ENCODE data around the gene TIMP1.

Gene TIMP1

DNA sequence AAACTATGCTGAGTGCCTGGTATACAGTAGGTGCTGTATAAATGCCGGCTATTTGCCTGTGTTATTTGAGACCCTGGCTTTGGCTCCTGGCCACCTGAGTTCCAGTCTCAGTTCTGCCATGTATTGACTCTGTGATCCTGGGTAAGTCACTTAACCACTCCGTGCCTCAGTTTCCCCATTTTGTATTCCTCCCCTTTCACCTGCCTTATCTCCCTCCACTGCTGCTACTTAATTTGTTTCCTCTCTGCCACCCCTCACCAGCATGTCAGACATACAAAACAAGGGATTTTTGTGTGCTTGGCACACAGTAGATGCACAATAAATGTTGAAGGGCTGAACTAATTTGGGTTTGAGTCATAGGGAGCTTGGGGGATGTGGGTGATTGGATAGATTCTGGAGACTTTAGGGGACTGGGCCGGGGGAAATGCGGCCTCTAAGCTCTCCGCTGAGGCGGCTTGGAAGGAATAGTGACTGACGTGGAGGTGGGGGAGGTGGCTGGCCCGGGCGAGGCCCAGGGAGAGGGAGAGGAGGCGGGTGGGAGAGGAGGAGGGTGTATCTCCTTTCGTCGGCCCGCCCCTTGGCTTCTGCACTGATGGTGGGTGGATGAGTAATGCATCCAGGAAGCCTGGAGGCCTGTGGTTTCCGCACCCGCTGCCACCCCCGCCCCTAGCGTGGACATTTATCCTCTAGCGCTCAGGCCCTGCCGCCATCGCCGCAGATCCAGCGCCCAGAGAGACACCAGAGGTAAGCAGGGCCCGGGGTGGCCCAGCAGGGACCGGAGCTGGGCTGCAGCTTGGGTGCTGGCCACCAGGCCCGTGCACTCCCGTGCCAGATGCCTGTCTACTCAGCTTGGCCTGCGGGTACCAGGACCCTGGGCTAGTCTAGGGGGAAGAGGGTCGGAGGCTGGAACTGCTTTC lies at the start of gene TIMP1:
TIMP1 (plus strand) TSS at position 706 of the 917 bp plus-strand sequence. CDS start 980 bp downstream, outside the sequence.
- peak; percentile 94 for DNase-seq

DNA sequence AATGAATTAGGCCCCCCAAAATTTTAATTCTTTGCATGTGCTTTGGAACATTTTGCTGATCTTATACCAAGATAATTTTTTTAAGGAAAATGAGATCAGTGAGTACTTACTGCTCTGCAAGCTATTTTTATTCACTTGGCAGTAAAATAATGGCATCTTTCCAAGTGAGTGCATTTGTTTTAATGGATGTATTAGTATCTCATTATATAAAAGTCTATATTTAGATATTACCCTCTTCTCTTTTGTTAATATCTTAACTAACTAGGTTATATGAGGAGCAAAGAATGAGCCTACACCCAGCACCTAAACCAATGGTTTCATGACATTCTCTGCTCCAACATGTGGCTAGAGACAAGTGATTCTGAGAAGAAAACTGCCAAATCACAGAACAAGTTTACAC lies 42.4 kb upstream of the TIMP1 start:
- DNase-seq = no peak

DNA sequence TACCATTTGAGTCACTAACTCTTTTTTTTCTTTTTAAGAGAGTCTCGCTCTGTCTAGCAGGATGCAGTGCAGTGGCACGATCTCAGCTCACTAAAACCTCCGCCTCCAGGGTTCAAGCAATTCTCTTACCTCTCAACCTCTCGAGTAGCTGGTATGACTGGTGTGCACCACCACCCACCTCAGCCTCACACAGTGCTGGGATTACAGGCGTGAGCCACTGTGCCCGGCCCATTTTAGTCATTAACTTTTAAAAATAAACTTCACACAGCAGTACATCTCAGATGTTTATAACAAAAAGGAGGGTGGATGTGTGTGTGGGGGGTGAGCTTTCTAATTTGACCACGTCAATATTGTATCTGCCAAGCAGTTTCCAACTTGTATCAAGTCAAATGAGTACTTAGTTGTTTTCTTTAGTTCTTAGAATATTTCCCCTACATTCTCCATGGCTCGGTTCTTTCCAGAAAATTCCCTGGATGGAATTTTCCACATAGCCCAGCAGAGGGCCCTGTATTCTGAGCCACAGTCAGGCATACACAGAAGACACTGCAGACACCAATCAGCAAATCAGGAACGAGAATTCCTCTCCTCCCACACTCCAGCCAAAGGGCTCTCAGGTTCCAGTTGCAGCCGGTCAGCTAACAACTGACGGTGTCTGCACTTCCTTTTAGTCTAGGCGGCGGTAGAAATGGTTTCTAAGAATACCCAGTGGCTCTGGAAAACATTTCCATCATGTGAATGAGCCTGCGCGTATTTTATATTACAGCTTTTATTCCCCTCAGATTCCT lies 41.3 kb upstream of the TIMP1 start:
- DNase-seq = peak; percentile 62

DNA sequence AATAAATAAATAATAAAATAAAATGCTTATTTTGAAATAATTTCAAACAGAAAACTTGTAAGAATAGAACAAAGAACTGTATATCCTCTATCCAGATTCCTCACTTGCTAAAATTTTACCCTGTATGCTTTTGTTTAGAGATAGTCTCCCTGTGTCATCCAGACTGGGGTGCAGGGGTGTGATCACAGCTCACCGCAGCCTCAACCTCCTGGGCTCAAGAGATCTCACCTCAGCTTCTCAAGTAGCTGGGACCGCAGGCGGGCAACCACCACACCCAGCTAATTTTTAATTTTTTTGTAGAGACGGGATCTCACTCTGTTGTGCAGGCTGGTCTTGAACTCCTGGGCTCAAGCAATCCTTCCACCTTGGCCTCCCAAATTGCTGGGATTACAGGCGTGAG lies 38.7 kb upstream of the TIMP1 start:
- no peak for DNase-seq

DNA sequence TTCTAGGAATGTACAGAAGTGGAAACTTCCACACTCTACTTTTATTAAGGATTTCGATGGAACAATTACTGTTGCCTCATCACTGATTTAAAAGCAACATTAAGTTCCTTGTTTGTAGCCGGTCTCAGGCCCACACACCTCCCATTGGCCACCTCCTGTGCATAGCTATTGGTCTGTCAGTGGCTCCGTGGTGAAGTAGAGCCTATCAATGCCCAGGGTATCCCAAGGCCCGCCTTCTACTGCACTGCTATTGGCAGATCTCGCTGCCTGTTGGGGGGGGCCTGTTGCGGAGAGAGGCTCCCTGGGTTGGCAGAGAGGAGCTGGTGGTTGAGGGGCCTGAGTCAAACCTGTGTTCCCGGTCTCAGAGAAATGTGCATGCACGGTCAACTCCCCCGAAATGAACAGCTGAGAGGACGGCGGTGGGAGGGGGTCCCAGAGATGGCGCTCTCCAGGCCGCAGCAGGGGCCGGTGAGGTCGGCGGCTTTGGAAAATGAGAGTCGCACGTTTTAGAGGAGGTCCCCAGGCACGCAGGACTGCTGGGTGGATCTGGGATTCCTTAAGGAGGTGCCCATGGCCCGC lies 26.1 kb upstream of the TIMP1 start:
- DNase-seq = peak; percentile 94

DNA sequence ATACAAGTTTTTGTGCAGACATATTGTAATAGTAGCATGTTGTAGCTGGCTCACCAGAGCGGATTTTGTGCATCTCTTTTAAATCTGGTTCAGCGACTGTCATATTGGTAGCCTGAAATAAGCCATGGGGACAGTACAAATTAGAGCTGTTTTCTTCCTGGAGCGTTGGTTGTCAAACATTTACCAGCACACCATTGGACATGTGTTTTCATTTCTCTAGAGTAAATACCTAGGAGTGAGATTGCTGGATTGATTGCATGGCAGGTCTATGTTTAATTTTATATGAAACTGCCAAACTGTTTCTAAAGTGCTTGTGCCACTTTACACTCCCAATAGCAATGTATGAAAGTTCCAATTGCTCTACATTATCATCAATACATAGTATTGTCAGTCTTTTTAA lies 23.8 kb upstream of the TIMP1 start:
- DNase-seq = no peak

DNA sequence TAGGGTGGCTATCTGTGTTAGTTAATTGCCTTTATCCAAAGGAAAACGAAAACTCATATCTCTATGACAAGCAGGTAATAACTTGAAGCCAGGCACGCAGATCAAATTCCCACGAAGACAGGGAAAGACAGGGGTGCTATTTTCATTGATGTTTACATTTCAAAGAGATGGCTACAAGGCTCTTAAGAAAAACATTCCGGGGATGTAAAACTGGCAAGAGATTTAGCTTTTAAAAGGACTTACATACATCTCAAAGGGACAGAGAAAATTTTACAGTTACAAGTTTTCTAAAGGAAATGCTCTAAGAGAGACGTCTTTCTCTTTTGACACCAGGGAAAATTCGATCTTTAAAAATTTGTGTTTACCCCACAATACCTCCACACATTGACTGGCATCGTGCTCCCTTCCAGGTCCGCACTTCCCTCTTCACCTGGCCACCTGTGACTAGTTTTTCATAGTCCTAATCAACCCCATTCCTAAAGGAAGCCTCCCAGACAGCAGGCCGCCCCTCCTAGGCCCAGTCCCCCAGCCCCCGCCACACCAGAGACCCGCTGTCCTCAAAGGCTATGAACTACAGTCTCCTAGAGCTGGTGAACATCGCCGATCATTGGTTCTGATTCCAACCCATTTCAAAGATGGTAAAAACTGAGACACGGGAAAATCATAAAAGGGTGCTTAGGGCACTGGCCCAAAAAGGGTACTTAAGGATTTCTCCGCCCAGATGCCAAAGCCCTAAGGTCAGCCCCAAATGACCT lies 21.9 kb upstream of the TIMP1 start:
- DNase-seq = no peak

DNA sequence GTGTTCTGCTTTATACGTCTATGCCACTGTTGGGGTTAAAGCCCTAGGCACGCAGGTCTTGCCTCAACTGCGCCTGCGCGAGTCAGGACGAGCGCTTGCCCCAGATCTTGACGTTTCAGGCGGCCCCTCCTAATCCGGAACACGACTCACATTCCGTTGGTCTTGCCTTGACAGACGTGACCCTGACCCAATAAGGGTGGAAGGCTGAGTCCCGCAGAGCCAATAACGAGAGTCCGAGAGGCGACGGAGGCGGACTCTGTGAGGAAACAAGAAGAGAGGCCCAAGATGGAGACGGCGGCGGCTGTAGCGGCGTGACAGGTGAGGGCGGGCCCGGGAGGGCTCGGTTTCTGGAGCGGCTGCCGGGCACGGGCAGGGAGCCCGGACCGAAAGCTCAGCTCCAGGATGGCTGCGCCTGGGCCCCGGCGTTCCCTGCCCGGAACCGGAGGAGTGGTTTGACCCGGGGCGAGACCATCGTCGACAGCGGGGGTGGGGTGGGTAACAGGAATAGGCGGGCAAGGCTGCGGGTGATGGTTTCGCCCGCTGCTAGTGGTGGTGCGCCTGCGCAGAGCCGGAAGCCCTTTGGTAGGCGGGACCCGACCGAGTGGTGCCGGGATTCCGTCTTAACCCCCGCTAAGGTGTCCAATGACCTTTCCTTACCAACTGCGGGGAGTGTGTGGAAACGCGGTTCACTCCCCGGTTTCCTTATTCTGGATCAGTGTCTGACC lies 21.1 kb upstream of the TIMP1 start, which contains the start of gene ARAF:
ARAF (plus strand) TSS at position 272 of the 725 bp plus-strand sequence. CDS start 1,763 bp downstream, outside the sequence.
- DNase-seq = peak; percentile 97

DNA sequence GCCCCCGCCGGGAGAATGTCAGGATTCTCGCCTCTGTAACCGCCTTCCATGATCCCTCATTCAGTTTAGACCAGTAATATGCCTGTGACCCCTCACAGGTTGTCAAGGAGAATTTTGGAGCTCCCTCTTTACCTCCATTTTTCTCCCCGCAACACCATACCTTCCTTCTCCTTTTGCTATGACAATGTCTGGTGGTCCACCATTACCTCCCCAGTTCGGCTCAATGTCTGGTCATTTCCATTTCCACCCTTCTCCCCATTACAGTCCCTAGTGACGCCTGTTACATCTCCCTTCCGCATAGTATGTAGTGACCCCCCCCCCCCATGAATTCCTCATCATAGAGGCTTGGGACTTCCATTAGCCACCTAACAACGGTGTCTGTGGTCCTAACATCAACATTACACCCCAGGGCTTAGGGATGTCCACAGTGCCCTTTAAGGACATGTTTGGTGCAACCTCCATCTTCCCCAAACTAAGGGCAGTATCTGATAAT lies 20.5 kb upstream of the TIMP1 start:
- no peak for DNase-seq

DNA sequence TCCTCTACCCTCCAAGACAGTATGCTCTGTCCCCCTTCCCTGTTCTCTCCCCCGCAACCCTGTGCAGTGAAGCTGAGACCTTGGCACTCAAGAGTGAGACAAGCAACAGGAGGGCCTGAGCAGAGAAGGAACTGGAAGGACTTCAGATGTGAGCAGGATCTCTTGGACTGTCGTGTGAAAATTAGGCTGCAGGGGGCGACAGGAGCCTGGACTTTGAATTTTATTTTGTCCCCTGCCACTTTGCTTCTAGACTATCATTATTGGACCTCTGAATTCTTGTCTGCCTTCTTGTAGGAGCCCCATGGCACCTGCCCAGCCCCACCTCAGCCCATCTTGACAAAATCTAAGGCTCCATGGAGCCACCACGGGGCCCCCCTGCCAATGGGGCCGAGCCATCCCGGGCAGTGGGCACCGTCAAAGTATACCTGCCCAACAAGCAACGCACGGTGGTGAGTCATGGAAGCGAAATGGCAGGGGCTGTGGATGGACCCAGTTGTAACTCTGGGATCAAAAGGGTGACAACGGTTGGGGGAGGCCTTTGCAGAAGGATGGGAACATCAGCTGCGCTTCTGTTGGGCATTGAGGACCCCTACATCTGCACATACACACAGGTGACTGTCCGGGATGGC lies 19.5 kb upstream of the TIMP1 start:
- peak; percentile 66 for DNase-seq

DNA sequence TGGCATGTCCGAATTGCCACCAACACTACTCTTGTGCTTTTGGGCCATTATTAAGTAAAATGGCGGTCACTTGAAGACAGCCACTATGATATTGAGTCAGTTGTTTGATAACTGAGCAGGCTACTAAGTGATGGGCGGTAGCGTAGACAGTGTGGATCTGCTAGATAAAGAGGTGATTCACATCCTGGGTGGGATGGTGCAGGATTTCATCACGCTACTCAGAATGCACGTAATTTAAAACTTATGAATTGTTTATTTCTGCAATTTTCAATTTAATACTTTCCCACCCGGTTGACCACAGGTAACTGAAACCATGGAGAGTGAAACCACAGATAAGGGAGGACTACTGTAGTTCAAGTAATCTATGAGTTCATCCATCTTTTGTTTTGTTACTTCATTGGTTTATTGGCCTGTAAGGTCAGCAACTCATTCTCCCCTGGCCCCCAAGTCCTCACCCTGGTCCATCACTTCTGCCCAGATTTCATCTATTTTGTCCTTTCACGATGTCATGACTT lies 18.4 kb upstream of the TIMP1 start:
- peak; percentile 76 for DNase-seq

DNA sequence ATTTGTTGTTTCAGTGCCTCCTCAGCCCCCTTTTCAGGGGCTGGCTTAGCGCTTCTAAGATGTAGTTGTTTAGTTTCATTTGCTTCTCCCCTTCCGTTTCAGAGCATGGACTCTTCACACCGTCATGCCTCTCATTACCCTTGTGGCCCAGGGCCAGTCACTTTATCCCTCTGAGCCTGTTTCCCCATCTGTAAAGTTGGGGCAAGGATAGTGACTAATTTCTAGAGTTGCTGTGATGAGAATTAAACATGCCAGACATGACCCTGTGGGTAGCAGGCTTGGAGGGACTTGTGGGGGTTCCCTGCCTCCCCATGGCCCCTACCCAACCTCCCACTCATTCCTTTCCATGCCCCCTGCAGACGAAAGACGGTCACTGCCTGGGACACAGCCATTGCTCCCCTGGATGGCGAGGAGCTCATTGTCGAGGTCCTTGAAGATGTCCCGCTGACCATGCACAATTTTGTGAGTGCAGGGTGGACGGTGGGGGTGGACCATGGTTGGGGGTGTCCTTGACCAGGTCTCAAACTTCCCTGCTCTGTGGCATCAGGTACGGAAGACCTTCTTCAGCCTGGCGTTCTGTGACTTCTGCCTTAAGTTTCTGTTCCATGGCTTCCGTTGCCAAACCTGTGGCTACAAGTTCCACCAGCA lies 17.7 kb upstream of the TIMP1 start:
- DNase-seq = no peak

DNA sequence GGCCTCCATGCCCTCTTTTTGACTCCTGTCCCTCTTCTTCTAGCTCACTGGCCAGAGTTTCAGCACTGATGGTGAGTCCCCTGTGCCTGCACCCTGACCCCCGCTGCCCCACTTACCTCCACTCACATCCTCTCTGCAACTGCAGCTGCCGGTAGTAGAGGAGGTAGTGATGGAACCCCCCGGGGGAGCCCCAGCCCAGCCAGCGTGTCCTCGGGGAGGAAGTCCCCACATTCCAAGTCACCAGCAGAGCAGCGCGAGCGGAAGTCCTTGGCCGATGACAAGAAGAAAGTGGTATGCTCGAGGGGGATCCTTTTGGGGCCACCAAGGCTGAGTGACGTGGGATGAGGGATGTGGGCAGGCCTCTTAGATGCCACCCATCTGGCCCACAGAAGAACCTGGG lies 15.4 kb upstream of the TIMP1 start:
- no peak for DNase-seq

DNA sequence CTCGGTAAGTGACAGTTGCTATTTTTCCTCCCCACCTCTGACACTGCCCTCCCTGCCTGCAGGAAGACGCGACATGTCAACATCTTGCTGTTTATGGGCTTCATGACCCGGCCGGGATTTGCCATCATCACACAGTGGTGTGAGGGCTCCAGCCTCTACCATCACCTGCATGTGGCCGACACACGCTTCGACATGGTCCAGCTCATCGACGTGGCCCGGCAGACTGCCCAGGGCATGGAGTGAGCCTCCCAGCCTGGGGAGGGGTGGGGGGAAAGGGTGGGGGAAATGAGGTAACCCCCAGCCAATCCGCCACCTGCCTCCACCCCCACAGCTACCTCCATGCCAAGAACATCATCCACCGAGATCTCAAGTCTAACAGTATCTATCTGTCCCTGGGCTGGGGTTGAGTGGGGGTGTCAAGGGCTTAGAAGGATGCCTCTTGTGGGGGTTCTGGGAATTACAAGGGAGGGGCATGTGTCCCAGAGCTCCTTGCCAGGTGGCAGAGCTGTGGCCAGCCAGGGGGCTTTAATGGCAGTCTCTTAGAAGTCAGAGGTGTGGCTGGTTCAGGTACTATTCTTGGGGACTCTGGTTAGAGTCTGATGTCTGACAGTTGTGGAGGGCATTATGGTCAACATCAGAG lies 13.5 kb upstream of the TIMP1 start:
- DNase-seq = peak; percentile 60

DNA sequence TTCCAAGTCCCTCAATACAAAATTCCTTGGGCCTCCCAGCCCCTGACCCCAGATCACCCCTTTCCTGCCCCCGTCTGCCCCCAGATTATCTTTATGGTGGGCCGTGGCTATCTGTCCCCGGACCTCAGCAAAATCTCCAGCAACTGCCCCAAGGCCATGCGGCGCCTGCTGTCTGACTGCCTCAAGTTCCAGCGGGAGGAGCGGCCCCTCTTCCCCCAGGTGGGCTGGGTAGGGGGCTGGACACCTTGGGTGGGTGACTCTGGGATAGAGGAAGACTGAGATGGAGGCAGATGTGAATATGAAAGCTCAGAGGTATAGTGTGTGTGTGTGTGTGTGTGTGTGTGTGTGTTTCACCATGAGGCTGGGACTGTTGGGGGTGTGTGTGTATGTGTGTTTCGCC lies 11.4 kb upstream of the TIMP1 start:
- DNase-seq = no peak

DNA sequence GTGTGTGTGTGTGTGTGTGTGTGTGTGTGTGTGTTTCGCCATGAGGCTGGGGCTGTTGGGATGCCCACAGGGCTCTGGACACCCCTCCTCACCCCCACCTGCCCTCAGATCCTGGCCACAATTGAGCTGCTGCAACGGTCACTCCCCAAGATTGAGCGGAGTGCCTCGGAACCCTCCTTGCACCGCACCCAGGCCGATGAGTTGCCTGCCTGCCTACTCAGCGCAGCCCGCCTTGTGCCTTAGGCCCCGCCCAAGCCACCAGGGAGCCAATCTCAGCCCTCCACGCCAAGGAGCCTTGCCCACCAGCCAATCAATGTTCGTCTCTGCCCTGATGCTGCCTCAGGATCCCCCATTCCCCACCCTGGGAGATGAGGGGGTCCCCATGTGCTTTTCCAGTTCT lies 11.0 kb upstream of the TIMP1 start:
- DNase-seq = no peak

DNA sequence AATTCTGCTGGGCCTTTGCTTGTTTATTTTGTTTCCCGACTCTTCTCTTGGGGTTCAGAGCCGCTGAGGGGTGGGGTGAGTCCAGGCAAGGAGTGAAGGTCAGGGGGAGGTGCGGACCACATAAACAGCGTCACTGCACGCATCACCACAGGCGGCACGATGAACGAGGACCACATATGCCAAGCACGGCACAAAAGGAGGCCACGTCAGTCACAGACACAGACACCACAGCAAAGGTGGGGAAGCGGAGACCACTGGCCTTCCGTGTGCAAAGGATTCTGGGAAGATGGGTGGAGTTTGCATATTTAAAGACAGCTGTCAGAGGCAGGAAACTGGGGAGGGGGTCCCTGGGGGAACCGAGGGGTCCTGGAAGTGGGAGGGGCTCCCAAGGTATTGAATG lies 10.3 kb upstream of the TIMP1 start:
- no peak for DNase-seq

DNA sequence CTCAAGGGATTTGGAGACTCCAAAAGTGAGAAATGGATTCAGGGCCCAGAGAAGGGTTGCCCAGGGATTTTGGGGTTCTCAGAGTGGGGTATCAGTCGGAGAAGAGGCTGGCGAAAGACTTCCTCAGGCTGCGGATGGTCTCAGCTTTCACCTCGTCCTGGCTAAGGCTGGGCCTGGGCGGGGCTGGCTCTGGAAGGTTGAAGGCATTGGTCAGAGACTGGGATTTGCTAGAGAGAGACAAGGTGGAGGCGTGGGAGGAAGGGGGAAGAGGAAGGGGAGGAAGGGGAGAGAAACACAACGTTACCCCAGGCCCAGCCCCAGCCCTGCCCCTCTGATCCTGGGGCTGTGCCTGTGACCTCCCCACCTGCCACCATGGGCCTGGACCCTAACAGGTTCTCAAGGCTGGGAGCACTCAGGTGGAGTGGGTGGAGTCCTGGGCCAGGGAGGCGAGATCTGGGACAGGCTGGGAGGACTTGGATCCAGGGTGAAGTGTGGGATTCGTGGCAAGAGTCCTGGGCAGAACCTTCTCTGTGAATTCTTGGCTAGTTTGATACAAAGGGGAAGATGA lies 9.4 kb upstream of the TIMP1 start:
- no peak for DNase-seq

DNA sequence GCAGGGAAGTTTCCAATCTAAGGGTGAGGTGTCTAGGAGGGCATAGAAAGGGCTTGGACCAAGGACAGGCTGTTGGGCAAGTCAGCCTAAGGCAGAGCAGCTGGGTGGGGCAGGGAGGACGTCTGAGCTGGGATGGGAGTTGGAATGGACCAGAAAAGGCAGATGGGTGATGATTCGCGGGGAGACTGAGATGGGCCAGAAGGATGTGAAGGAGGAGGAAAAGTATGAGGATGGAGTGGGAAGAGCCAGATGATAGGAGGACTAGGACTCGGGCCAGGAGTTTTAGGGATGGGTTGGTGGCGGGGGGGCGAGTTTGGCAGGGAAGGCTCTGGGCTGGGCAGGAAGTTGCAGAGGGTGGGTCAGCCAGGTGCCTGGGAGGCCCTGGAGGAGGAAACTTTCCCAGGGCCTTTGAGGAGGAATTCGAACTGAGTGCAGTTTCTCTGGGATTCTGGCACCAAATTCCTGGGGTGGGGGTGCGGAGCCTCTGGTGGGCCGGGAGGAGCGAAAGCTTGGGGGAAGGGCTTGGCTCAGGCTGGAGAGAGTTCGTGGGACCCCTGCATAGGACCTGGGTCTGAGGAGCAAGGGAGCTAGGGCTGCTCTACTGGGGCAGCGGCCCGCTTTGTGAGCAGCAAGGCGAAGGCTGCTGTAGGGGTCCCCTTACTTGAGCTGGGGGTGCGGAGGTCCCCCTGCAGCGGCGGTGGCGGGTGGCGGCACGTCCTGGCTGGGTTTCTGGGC lies 8.7 kb upstream of the TIMP1 start:
- DNase-seq = no peak

Measured in hematopoietic multipotent progenitor cell treated with erythropoietin and hydrocortisone succinate and interleukin-3 and kit ligand, for 6 days (in vitro differentiated cells).